Glomerular visceral epithelial cell (primary cell): ENCODE measurements around the gene CRTC1.

Experiments
- DNase-seq: peaks from one replicate; pipeline ENCODE4 v3.0.0-alpha.2; 2016; ENCODE audit errors: extremely low spot score

The CRTC1 gene

GRCh38 chr19:18699403-18700054, 16.0 kb downstream of the CRTC1 start:
- DNase-seq = no peak

GRCh38 chr19:18700501-18701249, 17.2 kb downstream of the CRTC1 start:
- peak; percentile 64 for DNase-seq

- DNase-seq = no peak
Observed at GRCh38 chr19:18701250-18701608, 17.7 kb downstream of the CRTC1 start.

GRCh38 chr19:18704054-18704453, 20.6 kb downstream of the CRTC1 start:
- DNase-seq = no peak

GRCh38 chr19:18704971-18705370, 21.5 kb downstream of the CRTC1 start:
- DNase-seq = no peak

GRCh38 chr19:18708452-18709231, 25.2 kb downstream of the CRTC1 start:
- no peak for DNase-seq

DNA sequence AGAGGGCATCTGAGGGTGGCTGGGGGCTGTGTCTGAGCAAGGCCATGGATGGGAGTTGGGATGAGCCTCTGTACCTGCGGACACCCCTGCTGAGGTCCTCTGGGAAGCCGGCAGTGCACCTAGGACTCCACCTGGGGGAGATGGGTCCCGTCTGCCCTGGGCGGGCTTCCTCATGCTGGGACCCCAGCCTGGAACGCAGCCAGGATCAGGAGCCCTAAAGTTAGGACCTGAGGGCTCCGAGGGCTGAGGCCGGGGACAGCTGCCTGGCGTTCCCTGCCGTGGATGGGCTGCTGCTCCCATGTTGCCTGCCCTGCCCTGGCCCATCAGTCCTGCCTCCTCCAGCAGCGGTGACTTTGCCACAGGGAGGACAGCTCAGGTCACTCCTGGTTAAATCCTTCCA, 26.1 kb downstream of the CRTC1 start:
- DNase-seq = no peak

DNA sequence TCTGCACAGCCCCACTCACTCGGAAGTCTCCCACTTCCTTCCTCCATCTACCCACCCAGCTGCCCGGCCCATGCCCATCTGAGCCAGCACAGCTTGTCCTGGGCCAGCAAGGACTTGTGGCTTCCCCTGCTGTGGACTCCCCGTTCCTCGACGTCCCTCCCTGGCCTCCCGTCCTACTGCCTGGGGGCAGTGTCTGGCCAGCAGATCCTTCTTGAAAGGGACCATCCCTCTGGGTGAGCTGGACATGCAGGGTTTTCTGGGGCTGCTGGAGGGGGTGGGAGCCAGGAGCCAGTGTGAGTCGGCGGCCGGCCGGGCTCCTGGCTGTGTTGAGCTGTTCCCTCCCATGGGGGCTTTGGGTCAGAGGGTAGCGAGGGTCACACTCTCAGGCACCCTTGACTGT, 26.7 kb downstream of the CRTC1 start:
- no peak for DNase-seq

DNA sequence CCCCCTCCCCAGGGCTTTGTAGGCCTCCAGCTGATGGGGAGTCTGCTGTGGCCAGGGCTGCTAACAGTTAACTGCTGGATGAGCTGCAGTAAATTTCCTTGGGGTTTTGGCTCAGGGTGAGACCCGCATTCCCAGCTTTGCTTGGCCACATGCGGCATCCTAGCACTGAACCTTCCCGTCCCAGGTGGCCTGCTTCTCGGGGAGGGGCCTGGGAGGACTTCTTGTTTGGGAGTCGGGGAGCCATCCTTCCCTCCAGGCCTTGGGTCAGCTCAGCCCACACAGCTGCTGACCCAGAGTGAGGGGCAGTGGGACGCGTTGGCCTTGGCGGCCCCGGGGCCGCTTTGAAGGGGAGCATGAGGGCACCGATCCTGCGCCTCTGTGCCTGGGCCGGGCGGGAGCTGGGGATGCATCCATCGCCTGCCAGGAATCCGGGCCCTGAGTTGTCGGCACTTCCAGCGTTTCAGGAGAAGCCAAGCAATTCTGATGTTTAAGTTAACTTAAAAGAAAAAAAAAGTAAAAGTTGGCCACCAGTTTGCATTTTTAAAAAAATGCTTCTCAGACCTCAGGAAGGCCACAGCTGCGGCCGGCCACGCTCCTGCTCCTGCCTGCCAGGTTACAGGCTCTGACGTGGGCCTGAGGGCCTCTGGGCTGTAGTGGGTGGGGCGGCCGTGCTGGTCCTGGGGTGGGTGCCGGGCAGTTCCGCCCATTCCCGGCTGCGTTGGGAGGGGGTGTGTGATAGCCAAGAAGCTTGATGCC, 27.7 kb downstream of the CRTC1 start:
- DNase-seq = no peak

- no peak for DNase-seq
Observed at GRCh38 chr19:18711893-18712292, 28.4 kb downstream of the CRTC1 start.

DNA sequence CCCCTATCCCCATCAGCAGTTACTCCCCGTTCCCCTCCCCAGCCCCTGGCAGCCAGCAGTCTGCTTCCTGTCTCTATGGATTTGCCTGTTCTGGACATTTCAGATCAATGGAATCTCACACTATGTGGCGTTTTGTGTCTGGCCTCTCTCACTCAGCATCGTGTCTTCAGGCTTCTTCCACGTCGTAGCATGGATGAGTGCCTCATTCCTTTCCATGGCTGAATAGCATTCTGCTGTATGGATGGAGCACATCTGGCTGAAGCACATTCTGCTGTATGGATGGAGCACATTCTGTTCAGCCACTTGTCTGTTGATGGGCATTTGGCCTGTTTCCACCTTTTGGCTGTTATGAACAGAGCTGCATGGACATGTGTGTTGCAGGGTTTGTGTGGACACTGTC, 29.5 kb downstream of the CRTC1 start:
- DNase-seq = no peak

- no peak for DNase-seq
Observed at GRCh38 chr19:18713550-18714117, 30.2 kb downstream of the CRTC1 start.

- no peak for DNase-seq
Observed at GRCh38 chr19:18715416-18715815, 31.9 kb downstream of the CRTC1 start.

DNA sequence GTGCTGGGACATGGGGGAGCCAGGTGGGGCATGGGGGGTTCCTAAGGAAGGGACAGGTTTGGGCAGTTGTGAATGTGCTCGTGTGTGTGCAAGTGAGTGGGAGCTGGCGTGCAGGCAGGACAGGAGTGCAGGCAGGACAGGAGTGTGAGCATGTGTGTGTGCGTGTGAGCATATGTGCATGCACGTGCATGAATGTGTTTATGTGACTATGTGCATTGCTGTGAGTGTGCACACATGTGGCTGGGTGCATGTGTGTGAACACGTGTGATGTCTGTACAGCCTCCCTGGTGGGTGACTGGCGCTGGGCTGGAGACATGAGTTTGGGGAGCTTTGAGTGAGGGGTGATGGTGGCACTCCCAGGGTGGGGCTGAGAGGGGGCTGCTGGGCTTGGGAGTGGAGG, 33.4 kb downstream of the CRTC1 start:
- no peak for DNase-seq

GRCh38 chr19:18717601-18718000, 34.1 kb downstream of the CRTC1 start:
- DNase-seq = no peak

DNA sequence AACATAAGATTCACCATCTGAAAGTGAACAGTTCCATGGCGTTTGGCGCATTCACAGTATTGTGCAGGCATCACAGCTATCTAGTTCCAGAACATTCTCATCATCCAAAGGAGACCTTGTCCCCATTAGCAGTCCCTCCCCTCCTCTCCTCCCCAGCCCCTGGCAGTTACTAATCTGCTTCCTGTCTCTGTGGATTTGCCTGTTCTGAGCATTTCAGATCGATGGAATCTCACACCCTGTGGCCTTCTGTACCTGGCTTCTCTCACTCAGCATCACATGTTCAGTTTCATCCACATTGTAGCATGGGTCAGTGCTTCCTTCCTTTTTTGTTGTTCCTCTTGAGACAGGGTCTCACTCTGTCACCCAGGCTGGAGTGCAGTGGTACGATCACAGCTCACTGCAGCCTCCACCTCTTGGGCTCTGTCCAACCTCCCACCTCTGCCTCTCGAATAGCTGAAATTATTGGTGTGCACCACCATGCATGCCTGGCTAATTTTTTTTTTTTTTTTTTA, 34.6 kb downstream of the CRTC1 start:
- DNase-seq = no peak

DNA sequence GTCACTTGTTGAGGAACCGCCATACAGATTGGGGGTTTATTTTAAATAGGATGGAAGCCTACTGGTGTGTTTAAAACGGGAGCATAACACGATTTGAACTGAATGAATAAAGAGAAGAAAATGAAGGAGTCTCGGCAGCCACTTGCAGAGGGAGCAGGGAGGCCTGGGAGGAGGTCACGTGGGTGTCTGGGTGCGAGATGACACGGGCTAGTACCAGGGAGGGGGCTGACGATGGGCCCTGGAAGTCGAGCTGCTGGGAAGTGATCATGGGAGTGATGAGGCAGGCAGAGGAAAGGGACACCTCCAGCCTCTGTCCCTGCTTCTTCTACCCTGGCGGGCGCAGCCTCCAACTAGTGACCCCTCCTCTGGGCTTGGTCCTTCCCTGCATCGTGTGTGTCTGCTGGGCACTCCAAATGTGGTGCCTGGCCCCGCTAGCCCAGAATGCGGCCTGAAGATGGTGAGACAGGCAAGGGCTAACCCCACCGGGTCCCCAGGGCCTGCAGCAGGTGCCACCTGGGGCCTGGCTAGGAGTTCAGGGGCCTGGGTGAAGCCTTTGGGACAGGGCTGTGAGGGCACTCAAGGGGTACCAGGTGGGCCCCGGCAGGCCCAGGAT, 35.5 kb downstream of the CRTC1 start:
- DNase-seq = no peak

- DNase-seq = no peak
Observed at GRCh38 chr19:18719541-18719940, 36.1 kb downstream of the CRTC1 start.

DNA sequence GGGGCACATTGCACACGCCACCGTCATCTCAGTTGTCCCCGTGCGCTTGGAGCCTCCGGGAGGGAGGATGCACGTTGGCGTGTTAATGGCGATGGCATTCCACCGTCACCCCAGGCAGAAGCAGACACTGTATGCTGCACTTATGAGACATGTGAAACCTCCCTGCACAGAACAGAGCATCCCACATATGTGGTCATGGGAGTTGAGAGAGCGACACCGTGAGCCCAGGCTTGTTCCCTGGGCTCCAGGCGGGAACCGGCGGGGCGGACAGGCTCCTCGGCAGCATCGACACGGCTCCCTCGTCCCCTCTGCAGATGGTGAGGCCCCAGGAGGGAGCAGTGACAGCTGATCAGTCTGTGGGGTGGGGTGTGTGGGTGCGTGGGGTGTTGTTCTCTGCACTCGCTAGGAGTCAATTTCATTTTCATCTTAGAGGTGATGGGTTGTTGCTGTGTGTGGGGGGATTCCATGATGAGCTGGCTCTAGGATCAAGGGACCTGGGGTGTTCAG, 40.4 kb downstream of the CRTC1 start:
- DNase-seq = no peak

GRCh38 chr19:18725841-18726770, 42.6 kb downstream of the CRTC1 start:
- DNase-seq = no peak
